GM19328 (cell line): ENCODE results near the gene SHC2.
A peak's percentile ranks its signal among the peaks of the same experiment; 100 is the strongest.

Experiments
- ATAC-seq: cut with Tn5 transposase; IDR thresholded peaks from one replicate; pipeline ENCODE4 v1.9.1; 2021; ENCODE audit warnings: mild to moderate bottlenecking, moderate library complexity; ENCODE audit not compliant: unreplicated experiment

Gene SHC2

GRCh38 chr19:460877-461720 lies at the start of gene SHC2:
SHC2 (minus strand) TSS chr19:461033; CDS start chr19:460996, 37 bp downstream.
- ATAC-seq, result no peak

- ATAC-seq, result no peak
These were observed 47.6 kb upstream of the SHC2 start for GRCh38 chr19:508204-509150.

- ATAC-seq, result peak; percentile 58
These were observed 46.7 kb upstream of the SHC2 start, which contains the start of gene TPGS1 for GRCh38 chr19:507286-508203. TPGS1 (plus strand) TSS chr19:507497; CDS start chr19:507507, 10 bp downstream.

- ATAC-seq, result peak; percentile 67
These were observed 45.8 kb upstream of the SHC2 start for GRCh38 chr19:506404-507285.

GRCh38 chr19:504616-505015 lies 43.8 kb upstream of the SHC2 start:
- ATAC-seq, result no peak

GRCh38 chr19:501646-502045 lies 40.8 kb upstream of the SHC2 start:
- no peak for ATAC-seq

GRCh38 chr19:498977-499623 lies 38.3 kb upstream of the SHC2 start:
- no peak for ATAC-seq

GRCh38 chr19:498511-498891 lies 37.7 kb upstream of the SHC2 start:
- no peak for ATAC-seq

- no peak for ATAC-seq
These were observed 37.2 kb upstream of the SHC2 start for GRCh38 chr19:497869-498510.

- ATAC-seq, result no peak
These were observed 36.6 kb upstream of the SHC2 start for GRCh38 chr19:497491-497868.

GRCh38 chr19:496986-497385 lies 36.2 kb upstream of the SHC2 start:
- no peak for ATAC-seq

GRCh38 chr19:496112-496665 lies 35.4 kb upstream of the SHC2 start, which contains the start of gene MADCAM1:
MADCAM1 (plus strand) TSS chr19:496486; CDS start chr19:496500, 14 bp downstream.
- no peak for ATAC-seq

GRCh38 chr19:495402-496111 lies 34.7 kb upstream of the SHC2 start:
- ATAC-seq, result no peak

GRCh38 chr19:495081-495401 lies 34.2 kb upstream of the SHC2 start:
- ATAC-seq, result no peak

GRCh38 chr19:494171-495080 lies 33.6 kb upstream of the SHC2 start:
- ATAC-seq, result no peak

GRCh38 chr19:493391-494170 lies 32.7 kb upstream of the SHC2 start:
- ATAC-seq, result no peak
